Pulmonary artery endothelial cell (primary cell): ENCODE measurements around the gene SRP72. TPM values are rescaled to one million over a fixed set of nuclear protein-coding genes. Genes with fewer than 3 reads are reported as not detected.
A peak's percentile ranks its signal among the peaks of the same experiment; 100 is the strongest.
"Not testable (repeated sequence)": the region's sequence is repeated elsewhere in the genome, so short reads cannot be mapped to it uniquely, and the experiment has no call there.

Experiments used
- DNase-seq: peaks from one replicate; pipeline ENCODE4 v3.0.0-alpha.2; 2011; ENCODE audit warnings: low read depth, low spot score
- total RNA-seq: library from RNA; depleted of rRNA; stranded (reverse); fragments of >200 nt; gene quantifications from 2 replicates; pipeline ENCODE4 v1.2.3, GENCODE V29; 2014

The SRP72 gene
- total RNA-seq, result 95.5 and 99.8 TPM in 2 replicates

- DNase-seq, result peak; percentile 76
These were observed at the start of gene SRP72 for GRCh38 chr4:56467284-56468096. Gene SRP72, plus strand, starts transcription at chr4:56467617. Its CDS starts 19 bp downstream, at chr4:56467636.

GRCh38 chr4:56424176-56424575 is 43.2 kb upstream of the SRP72 start:
- DNase-seq, result no peak

- DNase-seq, result no peak
These were observed 42.5 kb upstream of the SRP72 start for GRCh38 chr4:56424697-56425514.

GRCh38 chr4:56425518-56425917 is 41.9 kb upstream of the SRP72 start:
- DNase-seq, result no peak

GRCh38 chr4:56426273-56426672 is 41.1 kb upstream of the SRP72 start:
- DNase-seq, result no peak

- DNase-seq, result no peak
These were observed 40.2 kb upstream of the SRP72 start for GRCh38 chr4:56427179-56427578.

- DNase-seq, result no peak
These were observed 37.2 kb upstream of the SRP72 start for GRCh38 chr4:56430203-56430602.

- no peak for DNase-seq
These were observed 34.1 kb upstream of the SRP72 start for GRCh38 chr4:56433280-56433679.

- no peak for DNase-seq
These were observed 32.7 kb upstream of the SRP72 start for GRCh38 chr4:56434599-56435139.

- peak; percentile 88 for DNase-seq
These were observed 32.1 kb upstream of the SRP72 start, which contains the start of gene PPAT for GRCh38 chr4:56435140-56435926. Gene PPAT, minus strand, starts transcription at chr4:56435615. Its CDS starts 138 bp downstream, at chr4:56435477.

GRCh38 chr4:56438766-56439165 is 28.7 kb upstream of the SRP72 start:
- no peak for DNase-seq

- no peak for DNase-seq
These were observed 26.4 kb upstream of the SRP72 start for GRCh38 chr4:56440983-56441382.

- DNase-seq, result no peak
These were observed 22.7 kb upstream of the SRP72 start for GRCh38 chr4:56444719-56445118.

GRCh38 chr4:56445699-56446098 is 21.7 kb upstream of the SRP72 start:
- no peak for DNase-seq

- DNase-seq, result no peak
These were observed 19.1 kb upstream of the SRP72 start for GRCh38 chr4:56448301-56448700.

GRCh38 chr4:56449475-56449874 is 17.9 kb upstream of the SRP72 start:
- not testable (repeated sequence) for DNase-seq

- DNase-seq, result no peak
These were observed 17.1 kb upstream of the SRP72 start for GRCh38 chr4:56450342-56450741.

- DNase-seq, result no peak
These were observed 7.3 kb upstream of the SRP72 start for GRCh38 chr4:56460085-56460484.

GRCh38 chr4:56462157-56462556 is 5.3 kb upstream of the SRP72 start:
- DNase-seq, result no peak

- no peak for DNase-seq
These were observed 3.7 kb upstream of the SRP72 start for GRCh38 chr4:56463711-56464110.

GRCh38 chr4:56464581-56464980 is 2.8 kb upstream of the SRP72 start:
- no peak for DNase-seq
